Left lobe of liver (tissue), 2 donors: ENCODE measurements around the gene MAP2K1. TPM values are rescaled to one million over a fixed set of nuclear protein-coding genes. Genes with fewer than 3 reads are reported as not detected.
A peak's percentile ranks its signal among the peaks of the same experiment; 100 is the strongest.
"Not testable (repeated sequence)": the region's sequence is repeated elsewhere in the genome, so short reads cannot be mapped to it uniquely, and the experiment has no call there.

Experiments used
- ATAC-seq: fragments of 200-7000 bp; cut with Tn5 transposase; one replicate; pipeline ENCODE4 v1.9.1; 2020; ENCODE audit warnings: mild to moderate bottlenecking, moderate library complexity
- DNase-seq: peaks from one replicate; pipeline ENCODE4 v3.0.0-alpha.2; 2020; ENCODE audit warnings: low spot score
- total RNA-seq: library from RNA; stranded (reverse); gene quantifications from one replicate; pipeline ENCODE4 v1.2.1, GENCODE V29; 2021
- donor health status: DM: no; HTN: no; CAD: no; lungs with moderate emphysema.
- donor health status: DM: no; HTN: yes; CAD: no.

The MAP2K1 gene
- 73.8 TPM for total RNA-seq

DNA sequence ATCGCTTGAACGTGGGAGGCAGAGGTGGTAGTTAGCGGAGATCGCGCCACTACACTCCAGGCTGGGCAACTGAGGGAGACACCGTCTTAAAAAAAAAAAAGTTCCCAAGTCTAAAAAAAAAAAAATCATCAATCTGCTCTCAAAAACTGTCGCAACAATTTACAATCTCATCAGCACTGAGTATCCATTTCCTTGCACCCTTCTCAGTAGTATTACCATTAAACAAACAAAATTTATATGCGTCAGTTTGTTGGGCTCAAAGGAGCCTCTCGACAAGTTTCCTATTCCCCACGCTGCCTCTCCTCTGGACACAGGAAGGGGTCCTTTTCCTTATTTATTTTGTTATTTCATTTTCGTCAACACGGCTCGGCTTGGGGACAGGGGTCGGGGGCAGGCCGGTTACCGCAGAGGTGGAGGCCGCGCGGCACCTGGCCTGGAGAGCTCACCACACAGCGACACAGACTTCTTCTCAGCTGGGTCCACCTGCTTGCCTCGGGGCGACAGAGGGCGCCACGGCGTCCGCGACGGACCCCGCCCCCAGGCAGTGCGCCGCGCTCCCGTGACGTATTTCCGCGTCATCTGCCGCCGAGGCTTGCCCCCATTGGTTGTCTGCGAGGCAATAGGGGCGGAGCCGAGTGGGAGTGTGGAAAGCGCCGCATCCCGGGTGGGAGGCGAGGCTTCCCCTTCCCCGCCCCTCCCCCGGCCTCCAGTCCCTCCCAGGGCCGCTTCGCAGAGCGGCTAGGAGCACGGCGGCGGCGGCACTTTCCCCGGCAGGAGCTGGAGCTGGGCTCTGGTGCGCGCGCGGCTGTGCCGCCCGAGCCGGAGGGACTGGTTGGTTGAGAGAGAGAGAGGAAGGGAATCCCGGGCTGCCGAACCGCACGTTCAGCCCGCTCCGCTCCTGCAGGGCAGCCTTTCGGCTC, at the start of gene MAP2K1:
Gene MAP2K1, plus strand, starts transcription at position 709 of the 920 bp plus-strand sequence. CDS start 436 bp downstream, outside the sequence.
- ATAC-seq (peak; percentile 95), DNase-seq (peak; percentile 99)

- DNase-seq, result not testable (repeated sequence)
- ATAC-seq, result peak; percentile 86
Measured at GRCh38 chr15:66348530-66348929, 38.2 kb upstream of the MAP2K1 start.

GRCh38 chr15:66356077-66356358, 30.7 kb upstream of the MAP2K1 start:
- DNase-seq (no peak), ATAC-seq (no peak)

DNA sequence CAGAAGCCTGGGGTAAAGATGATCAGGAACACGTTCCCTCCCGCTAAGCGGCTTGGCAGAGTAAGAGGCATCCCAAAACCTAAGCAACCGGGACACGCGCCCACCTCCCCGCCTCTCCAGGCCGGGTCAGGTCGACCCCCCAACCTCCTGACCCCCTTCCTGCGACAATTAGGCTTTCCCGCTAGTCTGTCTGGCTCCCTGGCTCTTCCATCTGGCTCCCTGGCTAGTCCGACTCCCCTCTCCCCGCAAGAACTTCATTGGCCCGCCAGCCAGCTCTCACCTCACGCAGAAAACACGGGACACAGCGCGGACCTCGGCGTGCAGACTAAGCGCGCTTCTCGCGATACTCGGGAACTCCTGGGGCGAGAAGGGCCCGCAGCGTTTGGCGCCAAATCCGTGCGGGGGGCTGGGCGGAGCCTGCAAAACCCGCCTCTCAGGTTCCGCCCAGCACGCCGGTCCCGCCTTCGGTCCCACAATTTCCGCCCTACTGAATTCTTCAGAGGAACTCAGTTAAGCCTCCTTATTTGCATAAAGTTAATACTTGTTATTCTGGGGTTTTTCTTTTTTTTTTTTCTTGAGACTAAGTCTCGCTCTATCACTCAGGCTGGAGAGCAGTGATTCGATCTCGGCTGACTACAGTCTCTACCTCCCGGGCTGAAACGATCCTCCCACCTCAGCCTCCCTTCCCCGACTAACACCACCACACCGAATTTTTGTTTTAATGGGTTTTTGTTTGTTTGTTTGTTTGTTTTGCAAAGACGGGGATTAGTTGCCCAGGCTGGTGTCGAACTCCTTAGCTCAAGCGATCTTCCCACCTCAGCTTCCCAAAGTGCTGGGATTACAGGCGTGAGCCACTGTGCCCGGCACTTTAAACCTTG, 30.1 kb upstream of the MAP2K1 start, which contains the start of gene TIPIN:
Gene TIPIN, minus strand, starts transcription at position 327 of the 878 bp plus-strand sequence. CDS start 3,738 bp downstream, outside the sequence.
- DNase-seq (peak; percentile 95), ATAC-seq (peak; percentile 99)

- ATAC-seq (no peak), DNase-seq (no peak)
Measured at GRCh38 chr15:66359740-66360139, 27.0 kb upstream of the MAP2K1 start.

DNA sequence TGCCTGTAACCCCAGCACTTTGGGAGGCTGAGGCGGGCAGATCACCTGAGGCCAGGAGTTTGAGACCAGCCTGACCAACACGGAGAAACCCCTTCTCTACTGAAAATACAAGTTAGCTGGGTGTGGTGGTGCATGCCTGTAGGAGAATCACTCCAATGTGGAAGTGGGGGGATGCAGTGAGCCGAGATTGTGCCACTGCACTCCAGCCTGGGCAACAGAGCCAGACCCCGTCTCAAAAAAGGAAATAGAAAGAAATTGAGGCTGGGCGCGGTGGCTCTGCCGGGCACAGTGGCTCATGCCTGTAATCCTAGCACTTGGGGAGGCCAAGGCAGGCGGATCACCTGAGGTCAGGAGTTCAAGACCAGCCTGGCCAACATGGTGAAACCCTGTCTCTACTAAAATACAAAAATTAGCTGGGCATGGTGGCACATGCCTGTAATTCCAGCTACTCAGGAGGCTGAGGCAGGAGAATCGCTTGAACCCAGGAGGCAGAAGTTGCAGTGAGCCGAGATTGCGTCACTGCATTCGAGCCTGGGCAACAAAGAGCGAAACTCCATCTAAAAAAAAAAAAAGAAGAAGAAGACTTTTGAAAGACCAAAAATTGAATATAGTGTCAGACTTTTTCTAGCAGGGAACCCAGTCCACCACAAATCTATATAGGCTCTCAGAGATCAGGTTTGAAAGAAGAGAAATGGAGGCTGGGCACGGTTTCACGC, 24.8 kb upstream of the MAP2K1 start:
- not testable (repeated sequence) for DNase-seq, ATAC-seq

DNA sequence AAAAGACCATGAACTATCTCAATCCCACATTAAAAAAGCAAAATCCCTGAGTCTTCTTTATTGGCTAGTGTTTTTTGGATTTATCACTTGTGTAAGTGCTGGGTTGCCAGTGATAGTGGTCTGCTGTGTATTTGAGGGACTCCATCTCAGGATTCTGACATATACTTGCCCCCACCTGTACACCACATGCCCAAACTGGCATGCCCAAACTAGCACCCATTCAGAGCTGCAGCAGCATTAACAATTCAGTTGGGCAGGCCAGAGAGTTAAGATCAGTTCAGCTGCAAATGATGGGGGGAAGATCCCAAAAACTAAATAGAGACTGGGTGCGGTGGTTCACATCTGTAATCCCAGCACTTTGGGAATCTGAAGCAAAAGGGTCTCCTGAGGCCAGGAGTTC, 23.9 kb upstream of the MAP2K1 start:
- ATAC-seq, result no peak
- DNase-seq, result no peak

DNA sequence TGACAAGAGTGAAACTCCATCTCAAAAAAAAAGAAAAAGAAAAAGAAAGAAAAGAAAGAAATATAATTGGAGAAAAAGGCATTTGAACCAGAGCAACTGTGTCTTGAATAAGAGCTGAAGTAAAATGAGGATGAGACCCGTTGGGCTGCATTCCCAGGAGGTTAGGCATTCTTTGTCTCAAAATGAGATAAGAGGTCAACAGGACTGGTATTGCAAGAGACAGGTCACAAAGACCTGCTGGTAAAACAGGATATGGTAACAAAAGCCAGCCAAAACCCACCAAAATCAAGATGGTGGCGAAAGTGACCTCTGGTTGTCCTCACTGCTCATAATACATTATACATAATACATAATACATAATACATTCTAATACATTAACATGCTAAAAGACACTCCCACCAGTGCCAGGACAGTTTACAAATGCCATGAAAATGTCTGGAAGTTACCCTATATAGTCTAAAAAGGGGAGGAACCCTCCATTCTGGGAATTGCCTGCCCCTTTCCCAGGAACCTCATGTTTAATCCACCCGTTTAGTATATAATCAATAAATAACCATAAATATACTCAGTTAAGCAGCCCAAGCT, 21.7 kb upstream of the MAP2K1 start:
- no peak for DNase-seq
- peak; percentile 30 for ATAC-seq

DNA sequence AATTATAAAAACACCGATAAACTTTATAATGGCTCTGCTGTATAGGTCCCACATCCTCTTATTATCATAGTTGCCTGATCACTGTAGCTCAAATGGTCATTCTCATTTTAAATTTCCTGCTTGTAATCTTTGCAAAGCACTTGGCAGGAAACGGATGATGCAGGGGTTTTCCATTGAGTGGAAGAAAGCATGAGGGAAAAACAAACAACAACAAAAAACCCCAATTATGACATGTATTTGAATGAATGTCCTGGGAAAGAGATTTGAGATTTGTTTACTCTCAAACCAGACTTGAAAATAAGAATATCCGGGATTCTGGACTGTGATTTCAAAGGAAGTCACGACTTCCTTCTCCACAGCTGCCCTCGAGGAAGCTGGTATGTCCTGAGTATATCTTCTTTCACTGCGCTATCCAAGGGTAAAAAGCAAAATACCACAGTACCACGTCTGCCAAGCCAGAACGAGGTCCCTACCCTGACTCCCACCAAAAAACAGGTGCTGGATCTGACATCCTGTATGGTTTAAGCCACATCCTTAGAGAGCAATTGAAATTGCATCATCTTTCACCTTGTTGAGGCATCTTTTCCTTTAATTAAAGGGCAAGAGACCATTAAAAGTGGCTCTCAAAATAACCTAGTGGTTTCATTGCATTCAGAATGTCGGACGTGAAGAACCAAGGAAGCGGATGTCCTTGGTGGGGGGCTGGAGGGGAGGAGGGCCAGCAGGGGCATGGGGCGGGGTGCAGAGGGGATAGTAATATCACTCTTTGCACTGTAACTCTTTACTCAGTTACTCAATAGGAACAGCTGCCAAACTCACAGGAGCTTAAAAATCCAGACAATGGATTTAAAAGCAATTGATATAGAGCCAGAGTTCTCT, 16.7 kb upstream of the MAP2K1 start:
- ATAC-seq (peak; percentile 73), DNase-seq (no peak)

DNA sequence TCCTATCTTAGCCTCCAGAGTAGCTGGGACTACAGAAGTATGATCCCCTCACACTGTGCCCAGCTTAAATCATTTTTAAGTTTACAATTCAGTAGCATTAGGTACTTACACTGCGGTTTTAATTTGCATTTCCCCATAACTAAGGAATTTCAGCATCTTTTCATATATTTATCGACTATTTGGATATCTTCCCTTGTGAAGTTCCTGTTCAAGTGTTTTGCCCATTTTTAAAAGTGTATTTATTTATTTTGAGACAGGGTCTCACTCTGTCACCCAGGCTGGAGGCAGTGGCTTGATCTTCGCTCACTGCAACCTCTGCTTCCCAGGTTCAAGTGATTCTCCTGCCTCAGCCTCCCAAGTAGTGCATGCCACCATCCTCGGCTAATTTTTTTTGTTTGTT, 12.5 kb upstream of the MAP2K1 start:
- DNase-seq, result no peak
- ATAC-seq, result no peak

DNA sequence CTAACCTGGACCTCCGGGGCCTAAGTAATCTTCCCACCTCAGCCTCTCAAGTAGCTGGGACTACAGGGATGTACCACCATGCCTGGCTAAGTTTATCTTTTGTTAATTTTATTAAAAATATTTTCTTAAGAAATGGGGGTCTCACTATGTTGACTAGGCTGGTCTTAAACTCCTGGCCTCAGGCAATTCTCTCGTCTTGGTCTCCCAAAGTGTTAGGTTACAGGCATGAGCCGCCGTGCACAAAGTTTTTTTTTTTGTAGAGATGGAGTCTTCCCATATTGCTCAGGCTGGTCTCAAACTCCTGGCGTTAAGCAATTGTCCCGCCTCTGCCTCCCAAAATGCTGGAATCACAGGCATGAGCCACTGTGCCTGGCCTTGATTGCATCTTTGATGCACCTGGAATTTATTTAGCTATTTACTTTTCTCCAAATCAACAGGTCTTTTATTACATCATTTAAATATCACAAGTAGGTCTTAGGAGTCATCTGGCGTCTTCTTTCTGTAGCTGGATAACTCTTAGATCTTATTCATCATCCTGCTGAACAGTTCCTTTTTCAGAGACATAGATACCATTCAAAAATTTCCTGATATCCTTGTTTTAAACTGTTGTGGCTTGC, 7.8 kb upstream of the MAP2K1 start:
- ATAC-seq (no peak), DNase-seq (no peak)

DNA sequence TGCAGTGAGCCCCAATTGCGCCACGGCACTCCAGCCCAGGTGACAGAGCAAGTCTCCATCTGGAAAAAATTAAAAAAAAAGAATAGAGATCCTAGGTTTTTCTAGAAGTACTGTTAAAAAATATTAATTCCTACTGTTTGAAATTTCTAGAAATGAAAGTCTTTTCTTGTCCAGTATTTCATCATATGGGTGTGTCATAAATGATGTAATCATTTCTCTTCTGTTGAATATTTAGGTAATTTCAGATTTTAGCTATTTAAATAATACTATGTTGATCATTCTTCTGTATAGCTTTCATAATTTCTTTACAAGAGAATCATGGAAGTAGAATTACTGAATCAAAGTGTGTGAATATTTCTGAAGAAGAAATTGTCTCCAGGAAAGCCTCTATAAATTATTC, 5.3 kb upstream of the MAP2K1 start:
- not testable (repeated sequence) for ATAC-seq, DNase-seq

DNA sequence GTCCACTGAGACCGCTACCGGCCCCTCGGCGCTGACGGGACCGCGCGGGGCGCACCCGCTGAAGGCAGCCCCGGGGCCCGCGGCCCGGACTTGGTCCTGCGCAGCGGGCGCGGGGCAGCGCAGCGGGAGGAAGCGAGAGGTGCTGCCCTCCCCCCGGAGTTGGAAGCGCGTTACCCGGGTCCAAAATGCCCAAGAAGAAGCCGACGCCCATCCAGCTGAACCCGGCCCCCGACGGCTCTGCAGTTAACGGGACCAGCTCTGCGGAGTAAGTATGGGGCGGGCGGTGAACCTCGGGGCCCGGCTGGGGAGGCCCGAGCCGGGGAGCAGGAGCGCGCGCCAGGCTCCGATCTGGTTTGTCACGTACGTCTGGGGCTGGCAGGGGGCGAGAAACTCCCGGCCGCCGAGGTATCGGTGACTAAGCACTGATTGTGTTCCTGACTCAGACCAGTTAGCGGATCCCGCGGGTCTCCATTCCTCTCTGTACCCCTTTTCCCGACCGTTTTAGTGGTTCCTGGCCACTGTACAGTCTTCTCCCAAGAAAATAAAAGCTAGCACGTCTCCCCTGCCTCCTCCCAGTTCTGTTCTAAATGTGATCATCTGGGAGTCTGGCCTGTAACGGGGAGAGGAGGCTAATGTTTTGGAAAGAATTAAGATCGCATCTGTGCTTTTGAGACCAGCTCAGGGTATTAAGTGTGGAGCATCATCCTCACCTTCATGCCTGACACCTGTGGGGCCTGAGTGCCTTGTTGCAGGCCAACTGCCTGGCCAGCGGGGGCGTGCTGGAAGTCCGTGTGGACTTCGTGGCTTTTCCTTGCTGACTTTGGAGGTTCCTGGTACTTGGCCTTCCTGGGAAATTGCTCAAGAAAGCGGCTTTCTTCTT, 691 bp downstream of the MAP2K1 start:
- peak; percentile 63 for DNase-seq
- ATAC-seq, result peak; percentile 54

GRCh38 chr15:66388043-66388363, 1.3 kb downstream of the MAP2K1 start:
- no peak for DNase-seq
- ATAC-seq, result no peak

DNA sequence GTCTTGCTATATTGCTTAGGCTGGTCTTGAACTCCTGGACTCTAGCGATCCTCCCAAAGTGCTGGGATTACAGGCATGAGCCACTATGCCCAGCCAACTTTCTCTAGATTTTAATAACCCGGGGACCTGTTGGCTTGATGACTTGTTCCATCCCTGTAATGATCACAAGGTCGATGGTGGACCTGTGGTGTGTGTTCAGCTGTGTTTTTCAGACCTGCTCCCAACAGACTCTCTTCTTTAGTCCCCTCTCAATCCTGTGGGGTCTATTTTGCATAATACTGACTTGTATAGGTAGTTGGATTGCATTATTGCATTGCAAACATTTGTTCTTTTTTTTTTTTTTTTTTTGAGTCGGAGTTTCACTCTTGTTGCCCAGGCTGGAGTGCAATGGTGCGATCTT, 1.9 kb downstream of the MAP2K1 start:
- peak; percentile 23 for DNase-seq
- ATAC-seq, result no peak

DNA sequence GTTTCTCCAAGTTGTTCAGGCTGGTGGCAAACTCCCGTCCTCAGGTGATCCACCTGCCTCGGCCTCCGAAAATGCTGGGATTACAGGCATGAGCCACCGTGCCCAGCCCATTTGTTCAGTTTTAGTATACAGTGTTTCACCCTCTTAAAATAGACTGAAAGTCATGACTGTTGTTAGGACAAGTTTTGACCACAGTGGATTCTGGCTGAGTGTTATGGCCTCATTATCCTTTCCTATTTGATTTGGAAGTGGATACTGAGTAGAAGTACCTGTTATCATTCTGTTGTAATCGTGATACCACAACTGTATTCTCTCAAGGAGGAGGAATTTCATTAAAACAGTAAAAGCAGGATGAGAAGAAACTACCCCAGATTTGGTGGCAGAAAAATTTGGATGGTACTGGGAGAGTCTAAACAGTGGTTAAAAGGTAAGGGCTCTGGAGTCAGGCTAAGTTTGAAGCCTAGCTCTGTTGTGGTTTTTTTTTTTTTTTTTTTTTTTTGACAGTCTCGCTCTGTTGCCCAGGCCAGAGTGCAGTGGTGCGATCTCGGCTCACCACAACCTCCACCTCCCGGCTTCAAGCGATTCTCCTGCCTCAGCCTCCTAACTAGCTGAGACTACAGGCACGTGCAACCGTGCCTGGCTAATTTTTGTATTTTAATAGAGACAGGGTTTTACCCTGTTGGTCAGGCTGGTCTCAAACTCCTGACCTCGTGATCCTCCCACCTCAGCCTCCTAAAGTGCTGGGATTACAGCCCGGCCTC, 2.6 kb downstream of the MAP2K1 start:
- ATAC-seq (no peak), DNase-seq (peak; percentile 39)

- ATAC-seq, result no peak
Measured at GRCh38 chr15:66389859-66390381, 3.2 kb downstream of the MAP2K1 start.

More at GRCh38 chr15:66389859-66390381, 3.2 kb downstream of the MAP2K1 start:
- DNase-seq, result no peak
